GM12875 (cell line): Measurements from ENCODE around the gene CTNNB1.

Source experiments
- H3K4me3 ChIP-seq: one replicate; pipeline ENCODE4 v1.5.1; 2011; ENCODE audit warnings: low read depth, low read length, control low read depth
- CTCF ChIP-seq: IDR thresholded peaks from 2 replicates; pipeline ENCODE4 v1.5.1; 2011; ENCODE audit warnings: low read depth, mild to moderate bottlenecking, control low read depth, inconsistent platforms, low read length, moderate library complexity, borderline replicate concordance; ENCODE audit not compliant: insufficient read depth

The CTNNB1 gene

GRCh38 chr3:41190509-41191284 is 8.6 kb upstream of the CTNNB1 start:
- H3K4me3 ChIP-seq = no peak overlapping the region
- TF ChIP-seq CTCF = no peak

- TF ChIP-seq CTCF = no peak
- no peak overlapping the region for H3K4me3 ChIP-seq
These were observed 6.4 kb upstream of the CTNNB1 start for GRCh38 chr3:41192885-41193284.

- TF ChIP-seq CTCF = no peak
- H3K4me3 ChIP-seq = no peak overlapping the region
These were observed 5.3 kb upstream of the CTNNB1 start for GRCh38 chr3:41193794-41194539.

- H3K4me3 ChIP-seq = no peak overlapping the region
- TF ChIP-seq CTCF = no peak
These were observed 4.6 kb upstream of the CTNNB1 start for GRCh38 chr3:41194701-41195100.

GRCh38 chr3:41195946-41196345 is 3.4 kb upstream of the CTNNB1 start:
- H3K4me3 ChIP-seq = no peak overlapping the region
- no peak for TF ChIP-seq CTCF

- TF ChIP-seq CTCF = no peak
- H3K4me3 ChIP-seq = no peak overlapping the region
These were observed 2.5 kb upstream of the CTNNB1 start for GRCh38 chr3:41196499-41197410.
